ENCODE results near the gene ZNG1F. TPM values are rescaled to one million over a fixed set of nuclear protein-coding genes. Genes with fewer than 3 reads are reported as not detected.
A peak's percentile ranks its signal among the peaks of the same experiment; 100 is the strongest.
"Not testable (repeated sequence)": the region's sequence is repeated elsewhere in the genome, so short reads cannot be mapped to it uniquely, and the experiment has no call there.

Gene ZNG1F
- total and polyA plus RNA-seq, 11 donors: 0.67 to 8.9 (median 2.1) TPM

GRCh38 chr9:41125109-41125658 lies 63.9 kb downstream of the ZNG1F start:
- ATAC-seq: peak in 2 of 4 donors; percentile 13 to 17

GRCh38 chr9:41124250-41125108 lies 64.6 kb downstream of the ZNG1F start:
- H3K36me3 ChIP-seq; H3K9me3 ChIP-seq; H3K4me3 ChIP-seq; intact Hi-C loops (cut with DNase I); H3K4me1 ChIP-seq; H3K27me3 ChIP-seq; H3K27ac ChIP-seq: not testable (repeated sequence)
- DNase-seq (peak in 1 of 5 donors; percentile 48), ATAC-seq (peak in 3 of 4 donors; percentile 15 to 72 (median 53))
- WGBS, 4 donors: 22 to 25% methylated on average over 34 to 35 of the region's 52 CpGs; no CpG with 5 or more reads in 2 of the 4 donors

More at GRCh38 chr9:41125109-41125658, 63.9 kb downstream of the ZNG1F start:
- H3K9me3 ChIP-seq; H3K4me1 ChIP-seq; DNase-seq; H3K27me3 ChIP-seq; H3K27ac ChIP-seq; intact Hi-C loops (cut with DNase I); H3K36me3 ChIP-seq; H3K4me3 ChIP-seq: not testable (repeated sequence)
- WGBS, 4 donors: no CpG with 5 or more reads among the region's 21 CpGs

GRCh38 chr9:41123812-41124211 lies 65.3 kb downstream of the ZNG1F start:
- WGBS, 4 donors: 0 to 2% methylated on average over 14 of the region's 33 CpGs; no CpG with 5 or more reads in 2 of the 4 donors
- H3K4me3 ChIP-seq; intact Hi-C loops (cut with DNase I); H3K27ac ChIP-seq; H3K4me1 ChIP-seq; H3K36me3 ChIP-seq; H3K9me3 ChIP-seq: not testable (repeated sequence)
- ATAC-seq (peak in 3 of 4 donors; percentile 36 to 50 (median 47)), DNase-seq (peak in 1 of 5 donors; percentile 24)
- H3K27me3 ChIP-seq: peaks cover 0 to 13% (median 0%) of the 10 kb centered on the region in 9 donors

- H3K4me1 ChIP-seq; H3K4me3 ChIP-seq; DNase-seq; H3K27ac ChIP-seq; intact Hi-C loops (cut with DNase I); H3K9me3 ChIP-seq; H3K36me3 ChIP-seq: not testable (repeated sequence)
- peak in 1 of 4 donors; percentile 5 for ATAC-seq
- 7% methylated on average over 11 of the region's 32 CpGs; no CpG with 5 or more reads in 3 of the 4 donors for WGBS, 4 donors
- peaks cover 0 to 13% (median 0%) of the 10 kb centered on the region in 9 donors for H3K27me3 ChIP-seq
Measured at GRCh38 chr9:41123396-41123795, 65.7 kb downstream of the ZNG1F start.

- H3K4me3 ChIP-seq; H3K27ac ChIP-seq; H3K36me3 ChIP-seq; DNase-seq; H3K9me3 ChIP-seq; intact Hi-C loops (cut with DNase I); H3K4me1 ChIP-seq; ATAC-seq: not testable (repeated sequence)
- WGBS, 4 donors: 33 to 44% (median 41%) methylated on average over 1 to 4 of the region's 4 CpGs; no CpG with 5 or more reads in 1 of the 4 donors
- H3K27me3 ChIP-seq: peaks cover 0 to 13% (median 0%) of the 10 kb centered on the region in 9 donors
Measured at GRCh38 chr9:41120696-41121095, 68.4 kb downstream of the ZNG1F start.

- H3K27me3 ChIP-seq: peaks cover 0 to 18% (median 0%) of the 10 kb centered on the region in 9 donors
- peak in 2 of 4 donors; percentile 20 to 22 for ATAC-seq
- H3K36me3 ChIP-seq; H3K4me1 ChIP-seq; intact Hi-C loops (cut with DNase I); H3K9me3 ChIP-seq; H3K4me3 ChIP-seq; DNase-seq; H3K27ac ChIP-seq: not testable (repeated sequence)
- no CpG with 5 or more reads among the region's 5 CpGs for WGBS, 4 donors
Measured at GRCh38 chr9:41119719-41120118, 69.4 kb downstream of the ZNG1F start.

- H3K4me3 ChIP-seq; intact Hi-C loops (cut with DNase I); H3K9me3 ChIP-seq; H3K27ac ChIP-seq; H3K4me1 ChIP-seq; H3K36me3 ChIP-seq: not testable (repeated sequence)
- peak in 3 of 4 donors; percentile 27 to 47 (median 36) for ATAC-seq
- H3K27me3 ChIP-seq: peaks cover 0 to 18% (median 0%) of the 10 kb centered on the region in 9 donors
- 41 to 62% (median 46%) methylated on average over 7 of the region's 7 CpGs for WGBS, 4 donors
- peak in 1 of 5 donors; percentile 22 for DNase-seq
Measured at GRCh38 chr9:41119311-41119710, 69.8 kb downstream of the ZNG1F start.

GRCh38 chr9:41113348-41113747 lies 75.8 kb downstream of the ZNG1F start:
- ATAC-seq: peak in 1 of 4 donors; percentile 25
- 59 to 65% methylated on average over 6 to 9 of the region's 14 CpGs; no CpG with 5 or more reads in 2 of the 4 donors for WGBS, 4 donors
- intact Hi-C loops (cut with DNase I); H3K4me3 ChIP-seq; H3K4me1 ChIP-seq; H3K9me3 ChIP-seq; H3K36me3 ChIP-seq; DNase-seq; H3K27ac ChIP-seq: not testable (repeated sequence)
- peaks cover 0 to 23% (median 2%) of the 10 kb centered on the region in 9 donors for H3K27me3 ChIP-seq

GRCh38 chr9:41111414-41111813 lies 77.7 kb downstream of the ZNG1F start:
- H3K27ac ChIP-seq; ATAC-seq; H3K4me3 ChIP-seq; H3K4me1 ChIP-seq; DNase-seq; H3K36me3 ChIP-seq; H3K9me3 ChIP-seq; intact Hi-C loops (cut with DNase I): not testable (repeated sequence)
- peaks cover 0 to 35% (median 9%) of the 10 kb centered on the region in 9 donors for H3K27me3 ChIP-seq
- 76 to 83% (median 79%) methylated on average over 11 to 12 of the region's 12 CpGs for WGBS, 4 donors

GRCh38 chr9:41110913-41111312 lies 78.2 kb downstream of the ZNG1F start:
- H3K36me3 ChIP-seq; DNase-seq; H3K9me3 ChIP-seq; ATAC-seq; H3K27ac ChIP-seq; H3K4me3 ChIP-seq; H3K4me1 ChIP-seq; intact Hi-C loops (cut with DNase I): not testable (repeated sequence)
- H3K27me3 ChIP-seq: peaks cover 0 to 33% (median 9%) of the 10 kb centered on the region in 9 donors
- 39 to 58% (median 48%) methylated on average over 6 to 9 of the region's 10 CpGs for WGBS, 4 donors

GRCh38 chr9:41109253-41109652 lies 79.9 kb downstream of the ZNG1F start:
- not testable (repeated sequence) for DNase-seq, ATAC-seq
- 19 to 38% (median 23%) methylated on average over 4 to 6 of the region's 13 CpGs for WGBS, 4 donors

More at GRCh38 chr9:41109253-41109652, 79.9 kb downstream of the ZNG1F start:
- H3K4me3 ChIP-seq; H3K4me1 ChIP-seq; intact Hi-C loops (cut with DNase I); H3K27ac ChIP-seq; H3K36me3 ChIP-seq; H3K9me3 ChIP-seq: not testable (repeated sequence)
- H3K27me3 ChIP-seq: peaks cover 0 to 31% (median 12%) of the 10 kb centered on the region in 9 donors

All from heart left ventricle (tissue), 16 donors.